BJ (cell line): ENCODE data around the gene FKBP15. TPM values are rescaled to one million over a fixed set of nuclear protein-coding genes. Genes with fewer than 3 reads are reported as not detected.

Experiments used
- CTCF ChIA-PET: fragments of 350-600 bp; formaldehyde crosslinking; extraction: SDS; loops from one replicate; lab custom pipeline; 2021; ENCODE audit warnings: antibody characterized with exemption, inconsistent platforms; lab: Yijun Ruan, JAX
- POLR2A ChIA-PET: fragments of 300-600 bp; sonication (Branson Sonifier 250); formaldehyde crosslinking; extraction: SDS; loops from one replicate; lab custom pipeline; 2021; ENCODE audit warnings: antibody characterized with exemption; lab: Charles Lee
- DNase-seq: peaks from one replicate; pipeline ENCODE4 v3.0.0-alpha.2; 2011; ENCODE audit warnings: low read depth
- H3K27me3 ChIP-seq: 2 replicates; pipeline ENCODE4 v1.6.0; 2011; ENCODE audit warnings: low read length; ENCODE audit not compliant: control insufficient read depth, insufficient read depth
- H3K36me3 ChIP-seq: 2 replicates; pipeline ENCODE4 v1.5.1; 2011; ENCODE audit warnings: low read length; ENCODE audit not compliant: control insufficient read depth, insufficient read depth
- H3K4me3 ChIP-seq: 2 replicates; pipeline ENCODE4 v1.5.1; 2011; ENCODE audit warnings: low read depth, mild to moderate bottlenecking, control low read depth, low read length
- CTCF ChIP-seq: IDR thresholded peaks from 2 replicates; pipeline ENCODE4 v1.5.1; 2011; ENCODE audit warnings: low read depth, mild to moderate bottlenecking, control low read depth, inconsistent platforms, low read length, moderate library complexity; ENCODE audit not compliant: insufficient read depth
- polyA plus RNA-seq: library from polyadenylated mRNA; depleted of rRNA; stranded (reverse); fragments of >200 nt; gene quantifications from 2 replicates; pipeline ENCODE4 v1.2.3, GENCODE V29; 2011

FKBP15 gene
- polyA plus RNA-seq, 1 experiment, result 45.0 TPM

GRCh38 chr9:113163001-113163400, 58.1 kb downstream of the FKBP15 start:
- H3K27me3 ChIP-seq, result no peaks in the 10 kb centered on the region
- no peak for TF ChIP-seq CTCF
- H3K36me3 ChIP-seq, result peaks cover 24% of the 10 kb centered on the region
- no peak for DNase-seq
- no peak overlapping the region for H3K4me3 ChIP-seq
- ChIA-PET CTCF (interaction anchor here (1.1 kb wide), 1 partner anchor 11 kb away, joined by 4 read pairs; no protein-coding TSS in a partner anchor), POLR2A (no interaction called here)

GRCh38 chr9:113160571-113160970, 60.5 kb downstream of the FKBP15 start:
- Histone ChIP-seq H3K36me3 (peaks cover 13% of the 10 kb centered on the region), H3K4me3 (no peak overlapping the region), H3K27me3 (no peaks in the 10 kb centered on the region)
- no peak for TF ChIP-seq CTCF
- ChIA-PET CTCF (interaction anchor here (1.0 to 1.2 kb wide), 2 partner anchors 48 to 67 kb away, joined by 3 read pairs; no protein-coding TSS in a partner anchor), POLR2A (no interaction called here)
- DNase-seq, result no peak

- CTCF ChIA-PET, result no interaction called here
- Histone ChIP-seq H3K36me3 (peaks cover 10% of the 10 kb centered on the region), H3K27me3 (no peaks in the 10 kb centered on the region), H3K4me3 (no peak overlapping the region)
- TF ChIP-seq CTCF, result no peak
- POLR2A ChIA-PET, result no interaction called here
- no peak for DNase-seq
Observed at GRCh38 chr9:113158446-113158845, 62.6 kb downstream of the FKBP15 start.

- H3K36me3 ChIP-seq, result peaks cover 6% of the 10 kb centered on the region; the same call in 1 of the 2 replicates
- ChIA-PET POLR2A (no interaction called here), CTCF (no interaction called here)
- DNase-seq, result no peak
- H3K4me3 ChIP-seq, result no peak overlapping the region
- no peak for TF ChIP-seq CTCF
- no peaks in the 10 kb centered on the region for H3K27me3 ChIP-seq
Observed at GRCh38 chr9:113156880-113157279, 64.2 kb downstream of the FKBP15 start.

- Histone ChIP-seq H3K27me3 (no peaks in the 10 kb centered on the region), H3K4me3 (no peak overlapping the region), H3K36me3 (no peaks in the 10 kb centered on the region; the same call in 1 of the 2 replicates)
- no peak for TF ChIP-seq CTCF
- DNase-seq, result no peak
- ChIA-PET CTCF (interaction anchor here (0.6 to 0.7 kb wide), 2 partner anchors 64 to 109 kb away, joined by 3 read pairs; no protein-coding TSS in a partner anchor), POLR2A (no interaction called here)
Observed at GRCh38 chr9:113155911-113156588, 65.0 kb downstream of the FKBP15 start.
